HG03039 (cell line): ENCODE data around the gene CLEC17A.
"Not testable (repeated sequence)": the region's sequence is repeated elsewhere in the genome, so short reads cannot be mapped to it uniquely, and the experiment has no call there.

Source experiments
- ATAC-seq: cut with Tn5 transposase; IDR thresholded peaks from one replicate; pipeline ENCODE4 v1.9.1; 2021; ENCODE audit warnings: mild to moderate bottlenecking, moderate library complexity; ENCODE audit not compliant: unreplicated experiment

Gene CLEC17A

DNA sequence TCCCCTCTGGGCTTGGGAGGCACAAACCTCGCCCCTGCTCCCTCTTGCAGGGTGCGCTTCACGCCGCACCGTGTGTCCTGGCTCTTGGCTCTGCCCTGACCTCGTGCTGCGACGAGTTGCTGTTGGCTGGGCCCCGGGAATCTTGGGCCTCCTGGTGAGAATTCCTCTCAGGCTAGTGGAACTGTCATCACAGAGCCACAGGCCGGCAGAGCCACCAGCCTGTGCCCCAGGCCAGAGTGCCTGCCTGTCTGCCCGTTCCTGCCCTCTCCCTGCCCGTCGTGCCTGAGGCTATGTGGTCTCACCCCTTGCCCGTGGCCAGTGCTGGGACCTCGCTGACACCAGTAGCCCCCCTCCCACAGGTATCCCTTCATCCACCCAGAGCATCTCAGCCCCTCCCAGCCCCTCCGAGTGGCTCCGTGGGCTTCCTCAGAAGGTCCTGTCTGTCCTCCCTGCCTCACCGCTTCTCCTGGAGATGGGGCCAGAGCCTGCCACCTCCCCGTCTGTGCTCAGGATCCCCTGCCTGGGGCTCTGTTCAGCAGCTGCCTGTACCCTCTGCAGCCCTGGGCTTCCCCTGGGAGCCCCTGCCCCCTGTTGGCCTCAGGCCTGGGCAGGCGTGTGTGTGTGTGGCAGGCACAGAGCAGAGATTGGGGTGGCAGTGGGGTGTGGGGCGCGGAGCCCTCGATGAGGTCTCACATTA lies 24.4 kb upstream of the CLEC17A start:
- no peak for ATAC-seq

DNA sequence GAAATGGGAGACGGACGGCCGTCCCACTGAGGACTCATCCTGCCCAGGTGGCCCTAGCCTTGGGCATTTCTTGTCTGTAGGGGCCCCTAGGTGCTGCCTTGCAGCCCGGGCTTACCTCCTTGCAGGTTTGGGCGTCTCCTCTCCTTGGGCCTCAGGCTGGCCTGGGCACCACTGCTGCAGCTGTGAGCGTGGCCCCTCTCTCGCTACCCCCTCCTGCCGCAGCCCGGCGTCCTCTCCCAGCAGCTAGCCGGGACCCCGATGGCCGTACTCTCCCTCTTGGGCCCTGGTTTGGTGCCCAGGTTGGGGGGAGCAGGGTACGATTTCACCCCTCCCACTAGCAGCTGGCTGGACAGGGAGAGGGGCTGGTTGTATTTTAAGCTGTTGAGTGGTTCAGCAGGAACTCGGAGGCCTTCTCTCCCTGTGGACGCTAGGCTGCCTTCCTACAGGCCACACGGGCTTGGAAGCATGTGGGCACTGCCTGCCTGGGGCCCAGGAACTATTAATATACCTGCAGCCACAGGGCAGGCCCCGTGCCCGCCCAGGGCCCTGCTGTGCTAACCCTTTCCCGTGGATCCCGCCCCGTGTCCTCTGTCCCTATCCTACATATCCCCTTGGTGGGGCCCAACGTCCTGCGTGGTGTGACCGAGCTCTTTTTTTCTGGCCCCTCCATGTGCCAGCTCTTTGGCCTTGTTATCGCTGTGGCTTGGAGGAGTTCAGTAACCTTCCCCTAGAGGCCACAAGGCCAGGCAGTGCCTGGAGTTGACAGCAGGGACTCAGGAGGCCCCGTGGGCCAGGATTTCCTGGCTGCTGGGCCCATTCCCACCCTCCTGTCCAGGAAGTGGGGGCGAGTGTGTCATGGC lies 22.7 kb upstream of the CLEC17A start:
- no peak for ATAC-seq

DNA sequence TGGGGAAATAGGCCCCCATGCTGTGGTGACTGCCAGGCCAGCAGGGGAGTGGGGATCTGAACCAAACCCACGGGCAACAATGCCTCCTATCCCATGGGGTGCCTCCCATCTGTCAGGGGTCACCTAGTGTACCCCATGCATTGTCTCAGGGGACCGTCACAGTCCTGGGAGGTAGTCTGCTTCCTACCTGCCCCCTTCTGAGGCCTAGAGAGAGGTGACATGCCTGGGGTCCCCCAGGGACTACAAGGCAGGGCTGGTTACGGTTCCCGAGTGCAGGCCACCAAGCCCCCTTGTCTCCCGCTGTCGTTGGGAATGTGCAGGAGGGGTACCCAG lies 22.1 kb upstream of the CLEC17A start:
- ATAC-seq: no peak

- ATAC-seq: no peak
These were observed 21.6 kb upstream of the CLEC17A start for GRCh38 chr19:14561249-14561648.

DNA sequence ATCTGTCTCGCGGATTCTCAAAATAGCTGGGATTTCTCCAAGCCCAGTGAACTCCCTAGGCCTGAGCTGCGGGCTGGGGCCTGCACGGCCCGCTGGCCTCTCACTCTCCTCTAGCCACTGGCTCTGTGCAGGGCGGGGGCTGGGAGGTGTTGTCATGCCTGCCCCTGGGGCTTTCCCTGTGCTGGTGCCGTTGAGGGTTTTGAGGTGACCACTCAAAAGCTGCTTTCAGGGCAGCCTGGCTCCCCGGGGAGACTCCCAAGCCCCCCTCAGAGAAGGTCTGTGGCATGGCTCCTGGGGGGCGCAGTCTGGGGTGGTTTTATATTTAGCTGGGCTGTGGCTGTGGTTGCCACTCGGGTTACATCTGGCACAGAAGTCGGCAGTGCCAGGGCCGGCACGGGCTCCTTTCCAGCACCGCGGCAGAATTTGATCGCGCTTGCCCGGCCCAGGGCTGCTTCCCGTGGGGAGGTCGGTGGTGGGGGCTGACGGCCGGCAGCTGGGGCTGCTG lies 21.0 kb upstream of the CLEC17A start:
- ATAC-seq: no peak

DNA sequence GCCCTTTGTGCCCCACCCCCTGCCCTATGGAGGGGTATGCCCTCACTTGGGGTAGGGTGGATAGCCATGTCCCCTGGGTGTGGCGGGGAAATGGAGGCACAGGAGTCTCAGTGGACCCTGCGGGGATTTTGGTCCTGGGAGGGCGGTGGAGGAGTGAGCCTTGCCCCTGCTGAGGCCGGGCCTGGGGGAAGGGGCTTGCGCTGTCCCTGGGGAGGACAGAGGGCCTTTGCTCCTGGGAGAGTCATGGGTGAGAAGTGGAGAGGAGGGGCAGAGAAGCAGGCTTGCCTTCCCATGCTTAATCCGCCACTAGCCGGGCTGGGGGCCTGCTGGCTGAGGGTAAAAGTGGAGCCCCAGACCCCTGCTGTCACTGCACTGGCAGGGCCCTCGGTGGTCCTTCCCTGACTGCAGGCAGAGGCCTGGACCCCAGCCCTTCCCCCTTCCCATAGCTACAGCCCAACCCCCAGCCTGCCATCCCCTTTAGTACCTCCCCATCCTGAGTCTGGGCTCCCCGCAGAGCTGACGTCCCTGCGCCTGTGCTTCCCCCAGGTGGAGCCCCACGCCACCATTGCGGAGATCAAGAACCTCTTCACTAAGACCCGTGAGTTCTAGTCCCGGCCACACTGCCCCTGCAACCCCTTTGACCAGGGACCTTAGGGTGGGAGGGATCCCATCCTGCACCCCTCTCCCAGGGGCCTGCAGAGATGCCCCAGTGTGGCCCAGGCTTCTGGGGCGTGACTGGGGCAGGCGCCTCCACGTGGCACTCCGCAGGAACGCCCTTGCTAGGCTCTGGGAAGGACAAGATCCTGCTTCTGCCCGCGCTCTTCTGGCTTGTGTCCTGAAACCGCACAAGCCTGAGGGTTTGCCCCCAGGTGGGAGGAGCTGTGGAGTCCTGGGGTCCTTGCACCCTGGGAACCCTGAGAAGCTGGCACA lies 20.0 kb upstream of the CLEC17A start:
- no peak for ATAC-seq

- no peak for ATAC-seq
These were observed 19.3 kb upstream of the CLEC17A start for GRCh38 chr19:14563590-14563926.

- no peak for ATAC-seq
These were observed 18.8 kb upstream of the CLEC17A start for GRCh38 chr19:14563989-14564651.

- ATAC-seq: not testable (repeated sequence)
These were observed 18.1 kb upstream of the CLEC17A start for GRCh38 chr19:14564652-14565297.

DNA sequence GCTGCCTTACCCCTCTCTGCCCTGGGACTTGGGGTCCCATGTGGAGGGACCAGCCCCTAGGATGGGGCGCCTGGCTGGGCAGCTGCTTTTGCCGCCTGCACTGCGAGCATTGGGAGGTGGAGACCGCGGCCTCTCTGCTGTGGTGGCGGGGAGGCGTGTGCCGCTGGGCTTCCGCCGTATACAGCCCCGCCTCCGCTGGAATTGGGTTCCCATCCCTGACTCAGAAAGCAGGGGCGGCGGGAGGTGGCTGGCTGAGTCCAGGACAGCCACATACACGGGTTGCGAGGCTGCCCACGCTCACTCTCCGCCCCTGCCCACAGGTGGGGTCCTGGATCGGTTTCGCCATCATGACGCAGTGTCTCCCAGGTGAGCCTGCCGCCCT lies 17.6 kb upstream of the CLEC17A start:
- ATAC-seq: no peak

GRCh38 chr19:14565765-14566711 lies 16.8 kb upstream of the CLEC17A start:
- ATAC-seq: no peak

DNA sequence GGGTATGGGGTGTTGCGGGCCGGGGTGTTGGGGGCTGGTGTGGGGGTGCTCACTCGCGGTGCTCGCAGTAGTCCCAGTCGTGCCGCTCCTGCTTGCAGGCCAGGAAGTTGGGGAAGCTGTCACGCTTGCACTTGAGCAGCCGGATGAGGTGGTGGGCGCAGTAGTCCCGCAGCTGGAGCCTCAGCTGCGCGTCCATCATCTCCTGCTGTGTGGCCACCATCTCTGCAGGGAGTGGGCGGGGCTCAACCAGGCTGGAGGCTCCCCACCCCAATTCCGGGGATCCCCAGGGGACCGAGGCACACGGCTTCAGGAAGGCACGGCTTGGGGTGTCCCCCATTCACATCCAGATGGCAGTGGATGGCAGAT lies 16.2 kb upstream of the CLEC17A start:
- no peak for ATAC-seq

DNA sequence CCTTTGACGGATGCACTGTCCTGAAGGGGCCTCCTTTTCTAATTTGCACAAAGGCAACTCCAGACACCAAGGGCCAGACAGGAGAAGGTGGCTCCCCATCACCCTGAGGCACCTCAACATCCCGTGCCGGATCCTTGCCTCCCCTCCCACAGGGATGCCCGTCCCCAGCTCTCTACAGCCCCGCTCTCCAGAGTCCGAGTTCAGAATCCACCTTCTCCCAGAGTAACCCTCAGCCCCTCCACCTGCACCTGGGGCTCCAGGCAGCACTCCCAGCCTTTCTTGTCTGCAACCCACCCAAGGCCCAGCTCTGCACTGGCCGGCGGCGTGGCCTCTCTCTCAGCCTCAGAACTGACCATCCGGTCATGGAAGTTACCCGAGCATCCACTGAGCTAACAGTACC lies 15.8 kb upstream of the CLEC17A start:
- no peak for ATAC-seq

GRCh38 chr19:14570864-14571527 lies 11.9 kb upstream of the CLEC17A start:
- ATAC-seq: no peak

- peak; percentile 69 for ATAC-seq
These were observed 11.0 kb upstream of the CLEC17A start, which contains the start of gene NDUFB7 for GRCh38 chr19:14571695-14572490. Gene NDUFB7 (minus strand): TSS chr19:14572066. CDS start chr19:14572000, 66 bp downstream.

DNA sequence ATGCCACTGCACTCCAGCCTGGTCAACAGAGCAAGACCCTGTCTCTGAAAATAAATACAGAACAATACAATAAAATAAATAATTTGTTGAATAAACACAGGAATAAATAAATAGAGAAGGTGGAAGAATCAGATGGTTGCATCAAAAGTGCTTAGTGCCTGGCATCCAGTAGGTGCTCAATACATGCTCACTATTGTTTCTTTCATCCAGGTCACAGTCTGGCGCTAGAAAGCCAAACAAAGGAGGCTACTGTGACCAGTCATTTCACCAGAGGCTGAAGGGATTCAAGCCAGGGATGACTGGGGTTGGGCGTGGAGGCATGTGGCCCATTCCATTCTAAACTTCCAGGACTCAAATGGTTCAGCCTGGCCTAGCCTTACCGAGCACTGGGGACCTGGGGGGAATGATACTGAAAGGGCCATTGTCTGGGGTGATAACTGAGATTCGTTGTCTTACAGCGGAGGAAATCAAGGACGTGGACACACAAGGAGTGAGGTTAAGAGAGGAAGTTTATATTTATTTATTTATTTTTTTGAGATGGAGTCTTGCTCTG lies 7.4 kb upstream of the CLEC17A start:
- no peak for ATAC-seq

DNA sequence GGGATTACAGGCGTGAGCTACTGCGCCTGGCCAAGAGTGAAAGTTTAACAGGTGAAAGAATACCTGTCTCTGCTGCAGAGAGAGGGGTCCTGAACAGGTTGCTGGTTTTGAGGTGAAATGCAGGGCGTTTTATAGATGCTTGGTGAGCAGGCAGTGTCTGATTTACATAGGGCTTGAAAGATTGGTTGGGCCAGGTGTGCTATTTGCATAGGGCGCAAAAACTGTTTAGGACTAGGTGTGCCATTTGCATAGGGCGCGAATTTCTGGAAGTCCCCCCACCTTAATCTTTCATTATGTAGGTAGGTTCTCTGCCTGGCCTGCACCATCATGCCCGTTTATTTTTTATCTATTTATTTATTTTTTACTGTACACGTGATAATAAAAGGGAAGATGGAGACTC lies 6.5 kb upstream of the CLEC17A start:
- no peak for ATAC-seq

- no peak for ATAC-seq
These were observed 5.6 kb upstream of the CLEC17A start for GRCh38 chr19:14577264-14577663.
